Measurements from ENCODE around the gene ROBO1.
A peak's percentile ranks its signal among the peaks of the same experiment; 100 is the strongest.

ROBO1 gene

DNA sequence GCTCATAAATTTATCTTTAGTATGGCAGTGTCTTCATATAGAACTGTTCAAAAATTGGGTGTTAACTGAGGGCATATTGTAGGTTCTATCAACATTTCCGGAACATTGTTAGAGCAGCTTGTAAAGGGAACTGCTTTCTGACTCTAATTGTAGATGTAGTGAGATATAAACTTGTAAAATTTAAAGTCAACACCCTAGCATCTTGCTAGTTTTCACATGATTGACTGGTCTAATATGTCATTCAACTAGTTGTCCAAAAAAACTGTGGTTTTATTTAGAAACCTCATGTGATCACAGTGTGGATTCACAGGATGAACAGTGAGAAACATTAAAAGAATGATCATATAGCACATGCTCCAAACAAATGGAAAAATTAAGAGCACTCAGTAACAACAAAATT lies 607.4 kb downstream of the ROBO1 start:
- no peak for DNase-seq

DNA sequence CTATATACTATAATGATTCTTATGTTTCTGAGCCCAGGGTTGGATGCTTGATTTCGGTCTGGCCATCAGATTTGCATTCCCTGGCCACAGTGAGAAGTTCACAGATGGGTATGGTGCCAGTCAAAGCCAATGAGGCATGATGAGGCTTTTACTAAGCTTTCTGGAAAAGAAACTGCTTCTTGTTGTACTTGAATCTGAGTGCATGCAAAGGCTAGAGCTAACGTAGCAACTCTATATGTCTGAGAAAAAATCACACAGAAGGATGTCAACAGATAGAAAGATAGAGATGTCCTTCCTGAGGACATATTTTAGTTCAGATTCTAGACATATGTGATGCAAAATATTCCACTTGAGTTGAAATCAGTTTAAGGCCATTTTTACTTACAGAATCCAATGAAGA lies 608.1 kb downstream of the ROBO1 start:
- DNase-seq = no peak

DNA sequence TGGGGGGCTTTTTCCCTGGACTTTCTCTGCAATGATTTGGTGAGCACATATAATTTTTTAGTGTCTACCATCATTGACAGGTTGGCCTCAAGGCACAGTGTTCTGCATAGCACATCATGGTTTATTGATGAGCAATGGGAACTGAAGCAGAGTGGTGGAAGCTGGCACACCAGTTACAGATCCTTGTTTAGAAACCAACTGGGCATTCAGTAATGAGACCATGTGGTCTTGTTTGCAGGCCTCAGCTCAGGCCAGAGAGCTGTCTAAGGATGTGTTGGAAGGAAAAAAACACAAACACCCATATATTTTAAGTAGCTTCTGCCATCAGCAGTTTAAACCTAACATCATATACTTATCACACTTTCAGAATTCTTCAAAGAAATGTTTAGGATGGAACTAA lies 610.6 kb downstream of the ROBO1 start:
- no peak for DNase-seq

DNA sequence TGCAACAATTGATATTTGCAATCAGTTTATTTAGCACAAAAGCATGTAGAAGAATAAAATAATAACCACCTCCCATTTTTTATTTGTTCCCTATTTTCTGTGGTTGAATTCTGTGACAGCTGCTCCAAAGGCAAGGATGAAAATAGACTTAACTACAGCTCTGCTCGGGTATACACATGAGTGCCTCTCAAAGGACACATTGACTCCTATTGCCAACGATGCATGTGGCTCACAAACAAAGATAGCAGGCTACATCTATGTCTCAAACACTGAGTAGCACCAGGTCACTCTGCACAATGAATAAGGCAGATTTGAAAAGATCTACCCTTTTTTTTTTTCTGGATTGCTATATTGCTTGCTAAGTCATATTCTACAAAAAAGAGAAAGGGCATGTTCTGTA lies 612.9 kb downstream of the ROBO1 start:
- DNase-seq = no peak

DNA sequence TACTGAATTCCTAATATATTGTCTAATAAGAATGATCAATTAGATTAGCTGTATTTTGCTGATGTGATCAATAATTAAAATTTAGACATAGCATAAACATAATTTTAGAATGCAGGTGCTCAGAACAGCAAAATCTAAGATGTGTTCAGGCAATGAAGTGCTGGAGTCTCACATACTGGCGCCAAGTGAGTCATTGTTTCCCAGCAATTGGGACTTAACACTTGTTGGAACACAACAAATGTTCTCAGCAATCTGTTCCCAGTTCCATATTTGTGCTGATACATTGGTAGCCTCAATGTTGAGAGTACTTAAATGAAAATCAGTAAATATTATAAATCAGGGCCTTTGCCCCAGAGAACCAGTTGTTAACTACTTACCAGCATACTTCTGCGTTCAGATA lies 619.0 kb downstream of the ROBO1 start:
- no peak for DNase-seq

DNA sequence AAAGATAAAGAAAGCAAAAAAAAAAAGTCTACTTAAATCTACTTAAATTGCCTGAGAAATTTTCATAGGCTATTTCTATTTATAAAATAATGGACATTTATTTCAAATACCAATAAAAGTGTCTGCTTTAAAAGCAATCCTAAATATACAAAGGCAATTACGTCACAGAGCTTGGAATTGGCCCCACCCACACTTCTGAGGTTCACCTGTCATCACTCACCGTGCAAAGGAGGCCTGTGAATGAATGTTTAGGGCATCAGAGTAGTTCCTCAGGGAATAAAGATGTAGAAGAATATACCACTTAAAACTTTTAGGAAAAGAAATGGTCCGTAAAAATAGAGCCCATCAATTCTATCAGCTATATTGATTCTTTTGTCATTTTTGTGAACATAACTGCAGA lies 621.8 kb downstream of the ROBO1 start:
- DNase-seq = no peak

DNA sequence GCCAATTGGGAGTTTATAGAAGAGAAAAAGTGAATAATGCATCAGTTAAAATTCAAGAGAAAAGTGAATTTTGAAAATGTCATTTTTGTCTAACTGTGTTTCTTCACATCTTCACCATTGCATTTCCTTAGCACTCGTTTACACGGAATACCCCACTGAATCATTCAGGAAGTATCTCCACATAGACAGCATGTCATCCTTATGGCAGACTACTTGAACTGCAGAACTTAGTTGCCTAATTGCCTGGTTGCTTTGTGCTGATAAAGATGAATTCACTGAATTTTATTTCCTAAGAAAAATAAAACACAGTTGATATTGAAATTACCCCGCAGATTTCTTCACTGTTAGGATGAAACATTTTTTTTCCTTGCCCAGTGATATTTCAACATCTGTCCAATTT lies 627.1 kb downstream of the ROBO1 start:
- DNase-seq = peak; percentile 56

DNA sequence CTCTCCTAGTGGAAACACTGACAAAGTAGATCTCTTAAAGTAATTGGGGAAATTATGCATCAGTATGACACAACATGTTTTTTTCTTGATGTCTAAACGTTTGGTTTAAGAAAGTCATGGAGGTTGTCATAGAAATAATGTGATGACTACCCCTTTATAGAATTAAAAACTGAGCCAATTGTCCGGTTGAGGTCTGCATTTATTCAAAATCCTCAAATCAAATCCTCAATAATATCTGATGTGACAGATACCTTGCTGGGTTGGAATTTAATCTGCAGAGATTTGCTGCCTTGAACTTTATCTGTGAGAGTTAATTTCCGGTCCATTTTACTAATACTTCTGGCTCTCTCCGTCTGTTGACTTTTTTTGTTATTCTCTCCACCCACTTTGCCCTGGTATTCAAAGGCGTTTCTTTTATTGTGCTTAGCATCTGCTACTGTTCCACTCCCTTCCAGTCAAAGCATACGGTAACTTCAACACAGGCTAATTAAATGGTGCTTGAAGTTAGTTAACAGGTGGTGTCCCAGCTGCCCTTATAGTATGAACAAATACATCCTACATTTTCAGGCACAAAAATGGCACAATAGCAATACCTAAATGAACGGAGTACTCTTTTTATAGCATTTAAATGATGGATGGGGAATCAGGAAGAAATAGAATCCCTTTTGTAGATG lies 628.3 kb downstream of the ROBO1 start:
- DNase-seq = peak; percentile 6

DNA sequence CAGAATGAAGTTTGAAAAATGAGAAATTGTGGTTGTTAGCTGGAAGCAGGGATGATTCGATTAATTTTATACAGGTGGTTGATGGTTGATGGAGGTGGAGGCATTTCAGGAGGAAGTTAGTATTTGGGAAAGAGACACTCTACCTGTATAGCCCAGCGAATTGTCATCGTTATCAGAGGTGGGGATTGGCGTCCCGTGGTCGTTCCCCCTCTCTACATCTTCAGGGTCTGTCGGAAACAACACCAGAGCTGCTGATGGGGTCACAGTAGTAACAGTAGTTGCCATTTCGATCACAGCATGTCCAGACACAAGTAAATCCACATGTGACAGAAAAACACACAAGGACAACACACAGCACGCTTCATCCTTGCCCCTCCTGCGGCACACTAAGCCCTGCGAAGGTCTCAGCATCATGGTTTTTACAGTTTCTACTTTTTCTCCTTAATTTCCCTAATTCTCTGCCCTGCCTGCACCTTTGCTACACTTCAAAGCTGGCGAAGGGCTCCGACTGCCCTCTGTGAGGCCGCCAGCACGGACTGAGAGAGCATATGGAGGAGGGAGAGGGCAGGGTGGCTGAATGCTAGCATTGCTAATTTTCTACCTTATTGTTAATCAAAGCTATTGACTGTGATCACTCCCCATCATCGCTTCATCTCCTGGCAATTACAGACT lies 642.3 kb downstream of the ROBO1 start:
- no peak for DNase-seq

DNA sequence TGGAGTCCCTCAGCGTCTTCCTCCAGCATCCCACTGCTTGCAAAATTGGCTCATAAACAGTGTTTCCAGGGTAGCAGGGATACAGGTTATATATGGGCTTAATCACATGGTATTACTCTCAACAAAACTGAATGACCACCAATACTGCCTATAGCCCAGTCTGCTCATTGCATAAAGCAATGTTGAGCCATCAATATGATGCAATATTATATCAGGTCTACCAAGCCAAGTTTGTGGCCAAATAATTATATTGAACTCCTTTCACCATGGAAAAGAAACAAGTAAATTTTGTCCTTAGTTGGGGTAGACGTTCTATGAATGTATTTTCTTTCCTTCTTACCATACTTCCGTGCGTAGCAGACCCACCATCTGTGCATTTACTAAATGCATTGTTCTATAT lies 652.3 kb downstream of the ROBO1 start:
- no peak for DNase-seq

DNA sequence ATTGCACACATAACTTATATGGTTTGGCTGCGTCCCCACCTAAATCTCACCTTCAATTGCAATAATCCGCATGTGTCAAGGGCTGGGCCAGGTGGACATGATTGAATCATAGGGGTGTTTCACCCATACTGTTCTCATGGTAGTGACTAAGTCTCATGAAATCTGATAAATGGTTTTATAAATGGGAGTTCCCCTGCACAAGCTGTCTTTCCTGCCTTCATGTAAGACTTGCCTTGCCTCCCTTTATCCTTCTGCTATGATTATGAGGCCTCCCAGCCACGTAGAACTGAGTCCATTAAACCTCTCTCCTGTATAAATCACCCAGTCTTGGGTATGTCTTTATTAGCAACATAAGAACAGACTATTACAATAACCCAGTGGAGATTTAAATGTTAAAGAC lies 653.9 kb downstream of the ROBO1 start:
- DNase-seq = no peak

DNA sequence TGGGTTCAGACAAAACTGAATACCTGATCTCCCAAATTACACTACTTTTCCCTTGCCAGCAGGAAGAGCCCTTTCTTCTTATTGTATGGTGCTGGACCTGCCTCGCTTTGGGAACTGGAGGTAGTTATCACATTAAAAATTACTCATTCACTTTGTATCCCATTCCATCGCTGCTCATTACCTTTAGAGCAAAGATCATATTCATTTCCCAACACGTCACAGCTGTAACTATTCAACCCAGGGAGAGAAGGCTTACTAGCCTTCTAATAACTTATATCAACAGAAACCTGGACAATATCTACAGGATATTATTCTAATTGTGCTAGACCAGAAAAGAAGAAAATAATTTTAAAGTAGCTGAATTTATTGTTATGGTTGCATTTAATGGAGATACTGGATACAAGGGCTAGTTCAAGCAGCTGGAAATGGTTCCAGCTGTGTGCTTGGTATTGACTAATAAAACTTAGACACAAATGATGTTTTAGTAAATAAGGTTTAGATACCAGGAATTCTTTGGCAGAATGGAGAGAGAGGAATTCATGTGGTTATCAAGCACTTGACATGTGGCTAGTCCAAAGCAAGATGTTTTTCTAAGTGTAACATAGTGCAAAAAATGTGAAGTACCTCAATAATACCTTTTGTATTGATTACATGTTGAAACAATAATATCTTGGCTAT lies 656.3 kb downstream of the ROBO1 start:
- peak; percentile 27 for DNase-seq

DNA sequence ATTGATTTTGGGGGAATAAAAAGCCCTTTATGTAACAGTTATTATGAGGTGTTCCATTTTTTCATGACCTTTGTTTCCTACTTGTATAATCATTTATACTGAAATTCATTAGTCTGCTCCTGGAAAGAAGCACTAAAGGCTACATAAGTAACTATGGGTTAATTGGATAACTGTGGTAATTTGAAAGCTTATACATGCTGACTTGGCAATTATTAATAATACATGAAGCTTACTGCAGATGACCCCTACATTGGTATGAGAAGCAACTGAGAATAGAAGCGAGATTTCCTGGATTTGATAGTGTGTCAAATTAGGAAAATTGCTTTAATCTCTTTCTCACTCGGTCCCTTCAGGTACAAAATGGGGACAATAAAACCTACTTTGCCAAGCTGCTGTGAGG lies 658.0 kb downstream of the ROBO1 start:
- DNase-seq = no peak

DNA sequence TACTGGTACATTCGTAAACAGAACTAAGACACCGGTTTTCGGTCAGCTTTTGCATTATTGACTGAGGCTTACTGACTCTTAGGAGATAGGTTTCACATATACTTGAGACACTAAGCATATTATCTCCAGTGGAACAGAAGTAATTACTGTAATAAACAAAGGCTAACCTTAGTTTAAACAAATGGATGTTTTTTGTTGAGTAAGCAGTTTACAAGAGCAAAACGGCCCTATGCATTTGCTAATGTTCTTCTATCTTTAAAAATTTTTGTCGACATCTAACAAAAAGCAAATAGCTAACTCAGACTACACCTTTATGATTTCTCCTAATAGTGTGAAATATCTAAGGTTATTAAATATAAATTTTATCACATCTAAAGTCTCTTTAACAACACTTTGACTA lies 664.5 kb downstream of the ROBO1 start:
- DNase-seq = no peak

DNA sequence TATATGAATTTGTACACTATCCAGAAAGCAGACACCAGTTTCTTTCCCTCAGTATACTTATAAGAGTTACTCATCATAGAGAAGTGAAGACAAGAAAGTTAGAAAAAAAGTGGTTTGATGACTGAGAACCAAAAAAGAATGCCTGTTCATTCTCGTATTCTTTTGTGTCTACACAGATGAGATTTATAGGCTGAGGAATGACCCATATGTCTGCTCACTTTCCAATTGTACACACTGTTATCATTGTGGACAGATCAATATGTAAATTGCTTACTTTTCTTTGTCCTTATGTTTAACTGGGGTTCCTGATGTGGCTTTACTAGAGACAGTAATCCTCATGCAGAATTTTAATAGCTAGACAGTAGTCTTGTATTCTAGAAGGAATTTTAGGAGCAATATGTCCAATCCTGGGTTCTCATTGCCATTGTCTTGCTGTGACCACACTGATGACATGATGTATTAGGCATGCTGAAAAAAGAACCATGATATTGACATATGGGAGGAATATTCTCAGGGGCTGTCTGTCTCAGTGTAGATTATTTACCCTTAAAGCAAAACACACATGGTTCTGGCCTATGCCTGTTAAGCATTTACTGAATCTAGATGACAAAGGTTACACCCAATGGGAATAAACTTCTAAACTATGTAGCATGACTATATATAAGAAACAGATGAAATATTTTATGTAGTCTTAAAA lies 669.7 kb downstream of the ROBO1 start:
- peak; percentile 75 for DNase-seq

DNA sequence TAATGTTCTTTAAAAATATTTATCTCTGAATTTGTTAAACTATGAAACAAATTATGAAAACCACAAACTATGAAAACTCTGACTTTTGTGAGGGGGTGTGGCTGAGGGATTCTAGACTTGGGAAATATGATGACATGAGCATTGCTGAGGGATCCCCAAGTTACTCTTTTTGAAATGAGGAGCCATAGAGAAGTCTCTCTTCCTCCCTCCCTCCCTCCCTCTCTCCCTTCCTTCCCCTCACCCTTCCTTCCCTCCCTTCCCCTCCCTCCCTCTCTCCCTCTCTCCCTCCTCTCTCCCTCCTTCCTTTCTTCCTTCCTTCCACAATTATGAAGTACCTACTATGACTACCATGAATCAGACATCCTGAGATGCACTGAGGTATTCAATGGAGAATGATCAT lies 673.1 kb downstream of the ROBO1 start:
- no peak for DNase-seq

DNA sequence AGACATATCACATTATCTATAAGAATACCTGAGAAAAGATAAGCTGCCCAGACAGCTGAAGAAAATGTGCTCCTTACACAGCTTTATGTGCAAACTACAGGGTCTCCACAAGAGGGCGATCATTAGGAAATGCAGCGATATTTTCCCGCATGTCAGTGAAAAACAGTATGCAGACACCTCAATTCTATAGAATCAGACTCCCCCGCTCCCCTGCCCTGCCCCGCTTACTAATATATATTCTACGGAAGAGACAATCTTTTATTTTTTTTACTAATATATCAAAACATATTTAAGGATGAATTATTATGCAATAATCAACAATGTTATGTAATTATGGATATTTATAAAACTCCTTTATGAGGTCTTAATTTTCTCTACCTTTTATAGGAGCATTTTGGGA lies 681.3 kb downstream of the ROBO1 start:
- peak; percentile 59 for DNase-seq

DNA sequence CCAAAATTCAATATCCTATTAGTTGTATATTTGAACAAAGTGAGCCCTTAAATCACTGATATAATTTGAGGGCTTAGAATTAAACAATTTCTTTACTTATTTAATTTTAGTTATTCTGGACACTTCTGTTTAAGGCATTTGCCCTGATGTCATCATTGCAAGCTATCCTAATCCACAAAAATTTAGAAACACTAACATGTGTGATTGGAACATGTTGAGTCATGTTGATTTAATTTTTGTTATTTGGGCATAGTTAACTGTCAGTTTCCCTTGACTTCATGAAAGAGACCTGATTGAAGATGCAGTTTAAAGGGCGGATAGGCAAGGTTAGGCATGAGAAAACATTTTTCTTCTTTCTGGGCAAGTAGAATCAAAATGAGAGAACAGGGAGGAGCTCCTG lies 682.6 kb downstream of the ROBO1 start:
- peak; percentile 51 for DNase-seq

DNA sequence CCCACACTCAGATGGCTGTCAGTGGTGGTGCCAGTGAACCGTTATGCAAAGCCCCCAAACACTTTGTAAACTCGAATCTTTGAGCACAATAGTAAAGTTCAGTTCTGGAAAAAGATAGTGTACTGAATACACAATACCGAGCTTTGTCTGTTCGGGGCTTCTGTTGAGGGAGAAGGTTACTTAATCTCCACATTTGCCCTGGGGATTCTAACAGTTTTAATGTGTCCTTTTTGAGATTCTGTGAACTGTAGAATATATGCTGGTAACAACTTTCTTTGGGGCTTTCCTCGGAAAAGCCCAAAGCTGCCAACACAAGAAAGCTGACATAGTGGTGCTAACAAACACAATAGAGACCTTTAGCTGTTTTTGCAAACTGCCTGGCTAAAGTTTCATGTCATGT lies 686.5 kb downstream of the ROBO1 start:
- DNase-seq = no peak

DNA sequence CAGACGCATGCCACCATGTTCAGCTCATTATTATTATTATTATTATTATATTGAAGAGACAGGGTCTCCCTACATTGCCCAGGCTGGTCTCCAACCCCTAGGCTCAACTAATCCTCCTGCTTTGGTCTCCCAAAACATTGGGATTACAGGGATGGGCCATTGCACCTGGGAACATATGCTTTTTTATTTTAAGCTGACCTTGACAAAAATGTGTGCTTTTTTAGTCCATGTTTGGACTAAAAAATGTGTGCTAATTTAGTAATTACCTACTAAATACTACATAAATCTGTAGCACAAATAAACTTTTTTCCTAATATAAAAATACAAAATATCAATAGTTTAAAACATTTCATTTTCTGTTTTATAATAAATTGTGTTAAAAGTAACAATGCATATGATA lies 693.2 kb downstream of the ROBO1 start:
- DNase-seq = no peak

DNA sequence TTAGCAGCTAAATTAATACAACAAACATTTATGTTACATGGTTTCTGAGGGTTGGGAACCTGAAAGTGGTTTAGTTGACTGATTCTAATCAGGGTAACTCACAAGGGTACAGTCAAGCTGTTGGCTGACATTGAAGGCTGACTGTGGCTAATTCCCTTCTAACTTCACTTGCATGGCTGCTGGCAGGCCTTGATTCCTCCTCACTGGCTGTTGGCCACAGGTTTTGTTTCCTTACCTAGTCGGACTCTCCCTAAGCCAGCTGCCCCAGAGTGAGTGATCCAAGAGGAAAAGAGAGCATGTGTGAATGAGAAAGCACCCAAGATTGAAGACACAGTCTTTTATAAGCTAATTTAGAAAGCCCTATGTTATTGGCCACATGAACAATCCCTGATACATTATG lies 700.1 kb downstream of the ROBO1 start:
- no peak for DNase-seq

DNA sequence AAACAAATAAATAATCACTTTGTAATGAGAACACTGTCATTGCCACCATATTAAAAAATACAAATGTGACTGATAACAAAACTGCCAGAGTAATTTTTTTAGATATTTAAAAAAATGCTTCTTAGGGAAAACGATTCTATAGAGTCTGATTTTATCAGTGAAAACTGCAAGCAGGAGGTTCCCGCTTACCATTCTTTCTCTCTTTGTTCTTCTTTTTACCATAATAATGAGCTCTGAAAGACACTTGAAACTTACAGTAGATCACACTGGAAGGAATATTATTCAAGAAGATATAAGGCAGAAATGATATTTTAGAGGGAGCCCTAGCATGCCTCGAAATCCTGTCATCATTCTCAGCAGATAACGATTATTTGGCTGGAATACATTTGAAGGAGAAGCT lies 701.3 kb downstream of the ROBO1 start:
- DNase-seq = no peak

DNA sequence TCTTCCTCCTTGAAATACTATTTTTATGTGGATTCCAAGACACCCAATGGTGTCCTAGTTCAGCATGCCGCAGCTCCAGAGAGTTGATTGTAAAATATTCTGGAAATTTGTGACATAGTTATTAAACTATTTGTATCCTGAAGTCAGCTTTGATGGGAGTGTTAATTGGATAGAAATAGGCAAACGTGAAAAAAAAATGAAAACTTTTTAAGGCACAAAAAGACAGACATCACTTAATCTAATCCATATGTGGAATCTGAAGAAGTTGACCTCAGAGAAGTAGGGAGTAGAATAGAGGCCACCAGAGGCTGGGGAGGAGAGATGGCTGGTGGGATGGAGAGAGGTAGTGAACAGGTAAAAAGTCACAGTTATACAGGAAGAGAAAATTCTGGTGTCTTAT lies 704.2 kb downstream of the ROBO1 start:
- peak; percentile 39 for DNase-seq

DNA sequence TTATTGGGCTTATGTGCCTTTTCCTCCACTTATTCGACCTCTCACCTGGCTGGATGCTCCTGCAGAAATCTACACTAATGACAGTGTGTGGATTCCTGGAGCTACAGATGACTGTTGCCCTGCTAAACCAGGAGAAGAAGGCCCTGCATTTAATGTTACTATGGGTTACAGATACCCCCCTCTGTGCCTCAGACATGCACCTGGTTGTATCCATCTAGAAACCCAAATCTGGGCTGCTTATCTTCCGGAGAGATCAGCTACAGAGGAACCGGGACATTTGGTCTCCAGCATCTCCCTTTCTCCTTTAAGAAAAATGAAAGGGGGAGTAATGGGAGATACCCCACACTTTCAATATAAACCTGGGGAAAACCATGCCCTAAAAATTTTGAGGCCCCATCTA lies 710.0 kb downstream of the ROBO1 start:
- no peak for DNase-seq
